ENCODE measurements around the gene MARCHF10. TPM values are rescaled to one million over a fixed set of nuclear protein-coding genes. Genes with fewer than 3 reads are reported as not detected.

MARCHF10 gene
- polyA plus RNA-seq, 1 experiment = 0.14 TPM

GRCh38 chr17:62781831-62782251 is 26.3 kb downstream of the MARCHF10 start:
- POLR2A ChIA-PET = interaction anchor here (0.7 kb wide), 1 partner anchor 54 kb away, joined by 5 read pairs; no protein-coding TSS in a partner anchor
- CTCF ChIA-PET = interaction anchor here (0.6 kb wide), 1 partner anchor 419 kb away, joined by 3 read pairs; no protein-coding TSS in a partner anchor
- no peak overlapping the region for H3K4me3 ChIP-seq (ENCODE audit: low read depth, low read length)
- no peak for DNase-seq (ENCODE audit: low read depth, low spot score)
- no peak overlapping the region for H3K27ac ChIP-seq (ENCODE audit: low read depth, low read length)
- TF ChIP-seq CTCF (IDR thresholded peaks at IDR 0.05; ENCODE audit: low read depth, low read length) = no peak
- no peaks in the 10 kb centered on the region for H3K27me3 ChIP-seq (ENCODE audit: control insufficient read depth, insufficient read depth, low read length)
- peaks cover 4% of the 10 kb centered on the region; the same call in 1 of the 2 replicates for H3K9me3 ChIP-seq (ENCODE audit: control insufficient read depth, insufficient read depth, low read length)

- H3K27ac ChIP-seq (ENCODE audit: low read depth, low read length) = no peak overlapping the region
- TF ChIP-seq CTCF (IDR thresholded peaks at IDR 0.05; ENCODE audit: low read depth, low read length) = no peak
- no peak for DNase-seq (ENCODE audit: low read depth, low spot score)
- POLR2A ChIA-PET = interaction anchor here (0.7 kb wide), 1 partner anchor 53 kb away, joined by 5 read pairs; no protein-coding TSS in a partner anchor
- CTCF ChIA-PET = no interaction called here
- H3K4me3 ChIP-seq (ENCODE audit: low read depth, low read length) = no peak overlapping the region
- peaks cover 4% of the 10 kb centered on the region; the same call in 1 of the 2 replicates for H3K9me3 ChIP-seq (ENCODE audit: control insufficient read depth, insufficient read depth, low read length)
- no peaks in the 10 kb centered on the region for H3K27me3 ChIP-seq (ENCODE audit: control insufficient read depth, insufficient read depth, low read length)
Observed at GRCh38 chr17:62781356-62781755, 26.8 kb downstream of the MARCHF10 start.

GRCh38 chr17:62780951-62781350 is 27.2 kb downstream of the MARCHF10 start:
- no peak for TF ChIP-seq CTCF (IDR thresholded peaks at IDR 0.05; ENCODE audit: low read depth, low read length)
- POLR2A ChIA-PET = no interaction called here
- Histone ChIP-seq H3K9me3 (ENCODE audit: control insufficient read depth, insufficient read depth, low read length) (peaks cover 4% of the 10 kb centered on the region; the same call in 1 of the 2 replicates), H3K27me3 (ENCODE audit: control insufficient read depth, insufficient read depth, low read length) (no peaks in the 10 kb centered on the region), H3K27ac (ENCODE audit: low read depth, low read length) (no peak overlapping the region), H3K4me3 (ENCODE audit: low read depth, low read length) (no peak overlapping the region)
- CTCF ChIA-PET = no interaction called here
- DNase-seq (ENCODE audit: low read depth, low spot score) = no peak

- ChIA-PET CTCF (no interaction called here), POLR2A (no interaction called here)
- no peak for DNase-seq (ENCODE audit: low read depth, low spot score)
- Histone ChIP-seq H3K4me3 (ENCODE audit: low read depth, low read length) (no peak overlapping the region), H3K27me3 (ENCODE audit: control insufficient read depth, insufficient read depth, low read length) (no peaks in the 10 kb centered on the region), H3K27ac (ENCODE audit: low read depth, low read length) (no peak overlapping the region), H3K9me3 (ENCODE audit: control insufficient read depth, insufficient read depth, low read length) (peaks cover 4% of the 10 kb centered on the region; the same call in 1 of the 2 replicates)
- TF ChIP-seq CTCF (IDR thresholded peaks at IDR 0.05; ENCODE audit: low read depth, low read length) = no peak
Observed at GRCh38 chr17:62780269-62780668, 27.8 kb downstream of the MARCHF10 start.

GRCh38 chr17:62778990-62779681 is 29.0 kb downstream of the MARCHF10 start:
- 0 out of 2 replicates have a peak overlapping the region, but pooled peaks have one; percentile 13 for H3K4me3 ChIP-seq (ENCODE audit: low read depth, low read length)
- peaks cover 4% of the 10 kb centered on the region; the same call in 1 of the 2 replicates for H3K9me3 ChIP-seq (ENCODE audit: control insufficient read depth, insufficient read depth, low read length)
- no peaks in the 10 kb centered on the region for H3K27me3 ChIP-seq (ENCODE audit: control insufficient read depth, insufficient read depth, low read length)
- TF ChIP-seq CTCF (IDR thresholded peaks at IDR 0.05; ENCODE audit: low read depth, low read length) = 0 out of 2 replicates have a peak, but pooled peaks have one; percentile 3
- CTCF ChIA-PET = interaction anchor here (0.6 kb wide), 1 partner anchor 22 kb away, joined by 5 read pairs; no protein-coding TSS in a partner anchor
- peak; percentile 91 for DNase-seq (ENCODE audit: low read depth, low spot score)
- POLR2A ChIA-PET = interaction anchor here (0.6 to 1.1 kb wide), 4 partner anchors 8 to 1848 kb away, joined by 3 to 5 read pairs (median 4); no protein-coding TSS in a partner anchor
- peak overlapping the region; percentile 95 for H3K27ac ChIP-seq (ENCODE audit: low read depth, low read length)
